ENCODE data around the gene IMPG2. TPM values are rescaled to one million over a fixed set of nuclear protein-coding genes. Genes with fewer than 3 reads are reported as not detected.

IMPG2 gene
- total RNA-seq, 1 donor from 2014 or later: 0.30 TPM

- FAIRE-seq (no peak), DNase-seq (ENCODE audit: low read depth) (no peak)
- no peaks in the 10 kb centered on the region for H3K27me3 Mint-ChIP-seq (ENCODE audit: low read depth, unreplicated experiment)
These were observed 48.6 kb downstream of the IMPG2 start for GRCh38 chr3:101271728-101272127.

GRCh38 chr3:101270149-101270548, 50.2 kb downstream of the IMPG2 start:
- Mint-ChIP-seq H3K4me1 (ENCODE audit: low read depth, unreplicated experiment) (no peaks in the 10 kb centered on the region), H3K27me3 (ENCODE audit: low read depth, unreplicated experiment) (no peaks in the 10 kb centered on the region), H3K4me3 (ENCODE audit: unreplicated experiment) (no peak overlapping the region), H3K36me3 (ENCODE audit: low read depth, unreplicated experiment) (peaks cover 3% of the 10 kb centered on the region), H3K9me3 (ENCODE audit: unreplicated experiment) (peaks cover under 1% of the 10 kb centered on the region), H3K27ac (ENCODE audit: unreplicated experiment) (no peak overlapping the region)
- Histone ChIP-seq H2AFZ (ENCODE audit: low read depth, low read length) (no peak overlapping the region), H3K79me2 (ENCODE audit: insufficient read depth, low read length) (no peaks in the 10 kb centered on the region), H3K4me3 (ENCODE audit: insufficient read depth, low read depth, low read length) (no peak overlapping the region), H3K36me3 (ENCODE audit: insufficient read depth, low read length) (no peaks in the 10 kb centered on the region), H3K9me3 (ENCODE audit: insufficient read depth, low read depth, low read length) (no peaks in the 10 kb centered on the region), H3K4me2 (ENCODE audit: low read length) (no peak overlapping the region), H3K27me3 (ENCODE audit: insufficient read depth, low read length) (no peaks in the 10 kb centered on the region), H4K20me1 (ENCODE audit: insufficient read depth, low read length) (no peaks in the 10 kb centered on the region), H3K27ac (ENCODE audit: low read depth, low read length) (no peak overlapping the region), H3K9ac (ENCODE audit: low read length) (no peak overlapping the region), H3K4me1 (ENCODE audit: insufficient read depth, low read length) (no peaks in the 10 kb centered on the region)
- TF ChIP-seq, protein P1, sequence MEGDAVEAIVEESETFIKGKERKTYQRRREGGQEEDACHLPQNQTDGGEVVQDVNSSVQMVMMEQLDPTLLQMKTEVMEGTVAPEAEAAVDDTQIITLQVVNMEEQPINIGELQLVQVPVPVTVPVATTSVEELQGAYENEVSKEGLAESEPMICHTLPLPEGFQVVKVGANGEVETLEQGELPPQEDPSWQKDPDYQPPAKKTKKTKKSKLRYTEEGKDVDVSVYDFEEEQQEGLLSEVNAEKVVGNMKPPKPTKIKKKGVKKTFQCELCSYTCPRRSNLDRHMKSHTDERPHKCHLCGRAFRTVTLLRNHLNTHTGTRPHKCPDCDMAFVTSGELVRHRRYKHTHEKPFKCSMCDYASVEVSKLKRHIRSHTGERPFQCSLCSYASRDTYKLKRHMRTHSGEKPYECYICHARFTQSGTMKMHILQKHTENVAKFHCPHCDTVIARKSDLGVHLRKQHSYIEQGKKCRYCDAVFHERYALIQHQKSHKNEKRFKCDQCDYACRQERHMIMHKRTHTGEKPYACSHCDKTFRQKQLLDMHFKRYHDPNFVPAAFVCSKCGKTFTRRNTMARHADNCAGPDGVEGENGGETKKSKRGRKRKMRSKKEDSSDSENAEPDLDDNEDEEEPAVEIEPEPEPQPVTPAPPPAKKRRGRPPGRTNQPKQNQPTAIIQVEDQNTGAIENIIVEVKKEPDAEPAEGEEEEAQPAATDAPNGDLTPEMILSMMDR (IDR thresholded peaks at IDR 0.05; ENCODE audit: insufficient read depth, low read depth, low read length): no peak
- no peak for TF ChIP-seq EZH2 (IDR thresholded peaks at IDR 0.05; ENCODE audit: insufficient read depth, low read length)
- DNase-seq (ENCODE audit: low read depth) (no peak), FAIRE-seq (no peak)

More at GRCh38 chr3:101271728-101272127, 48.6 kb downstream of the IMPG2 start:
- Histone ChIP-seq H3K27me3 (ENCODE audit: insufficient read depth, low read length) (no peaks in the 10 kb centered on the region), H2AFZ (ENCODE audit: low read depth, low read length) (no peak overlapping the region), H3K9me3 (ENCODE audit: insufficient read depth, low read depth, low read length) (no peaks in the 10 kb centered on the region), H3K4me3 (ENCODE audit: insufficient read depth, low read depth, low read length) (no peak overlapping the region), H3K79me2 (ENCODE audit: insufficient read depth, low read length) (no peaks in the 10 kb centered on the region), H3K4me2 (ENCODE audit: low read length) (no peak overlapping the region), H3K27ac (ENCODE audit: low read depth, low read length) (no peak overlapping the region), H4K20me1 (ENCODE audit: insufficient read depth, low read length) (no peaks in the 10 kb centered on the region), H3K9ac (ENCODE audit: low read length) (no peak overlapping the region), H3K36me3 (ENCODE audit: insufficient read depth, low read length) (no peaks in the 10 kb centered on the region), H3K4me1 (ENCODE audit: insufficient read depth, low read length) (no peaks in the 10 kb centered on the region)
- H3K4me3 Mint-ChIP-seq (ENCODE audit: unreplicated experiment): no peak overlapping the region
- no peaks in the 10 kb centered on the region for H3K9me3 Mint-ChIP-seq (ENCODE audit: unreplicated experiment)
- H3K36me3 Mint-ChIP-seq (ENCODE audit: low read depth, unreplicated experiment): peaks cover 3% of the 10 kb centered on the region
- H3K27ac Mint-ChIP-seq (ENCODE audit: unreplicated experiment): peak overlapping the region; percentile 26
- TF ChIP-seq, protein P1 (IDR thresholded peaks at IDR 0.05; ENCODE audit: insufficient read depth, low read depth, low read length): no peak
- TF ChIP-seq EZH2 (IDR thresholded peaks at IDR 0.05; ENCODE audit: insufficient read depth, low read length): no peak
- H3K4me1 Mint-ChIP-seq (ENCODE audit: low read depth, unreplicated experiment): no peaks in the 10 kb centered on the region

GRCh38 chr3:101268971-101269671, 51.3 kb downstream of the IMPG2 start:
- FAIRE-seq: no peak
- peaks cover 2% of the 10 kb centered on the region for H3K9me3 Mint-ChIP-seq (ENCODE audit: unreplicated experiment)
- Histone ChIP-seq H3K27me3 (ENCODE audit: insufficient read depth, low read length) (no peaks in the 10 kb centered on the region), H4K20me1 (ENCODE audit: insufficient read depth, low read length) (no peaks in the 10 kb centered on the region), H3K27ac (ENCODE audit: low read depth, low read length) (no peak overlapping the region), H3K36me3 (ENCODE audit: insufficient read depth, low read length) (no peaks in the 10 kb centered on the region), H3K9ac (ENCODE audit: low read length) (no peak overlapping the region), H3K79me2 (ENCODE audit: insufficient read depth, low read length) (no peaks in the 10 kb centered on the region), H2AFZ (ENCODE audit: low read depth, low read length) (no peak overlapping the region), H3K4me1 (ENCODE audit: insufficient read depth, low read length) (no peaks in the 10 kb centered on the region), H3K4me3 (ENCODE audit: insufficient read depth, low read depth, low read length) (no peak overlapping the region), H3K9me3 (ENCODE audit: insufficient read depth, low read depth, low read length) (no peaks in the 10 kb centered on the region), H3K4me2 (ENCODE audit: low read length) (no peak overlapping the region)
- TF ChIP-seq, protein P1 (IDR thresholded peaks at IDR 0.05; ENCODE audit: insufficient read depth, low read depth, low read length): no peak
- TF ChIP-seq EZH2 (IDR thresholded peaks at IDR 0.05; ENCODE audit: insufficient read depth, low read length): no peak
- no peaks in the 10 kb centered on the region for H3K4me1 Mint-ChIP-seq (ENCODE audit: low read depth, unreplicated experiment)
- H3K27me3 Mint-ChIP-seq (ENCODE audit: low read depth, unreplicated experiment): no peaks in the 10 kb centered on the region
- peaks cover 3% of the 10 kb centered on the region for H3K36me3 Mint-ChIP-seq (ENCODE audit: low read depth, unreplicated experiment)
- DNase-seq (ENCODE audit: low read depth): no peak
- no peak overlapping the region for H3K4me3 Mint-ChIP-seq (ENCODE audit: unreplicated experiment)
- no peak overlapping the region for H3K27ac Mint-ChIP-seq (ENCODE audit: unreplicated experiment)

Data from astrocyte (in vitro differentiated cells and primary cell).